Thoracic aorta (tissue), 2 donors: ENCODE data around the gene MFAP4. TPM values are rescaled to one million over a fixed set of nuclear protein-coding genes. Genes with fewer than 3 reads are reported as not detected.
A peak's percentile ranks its signal among the peaks of the same experiment; 100 is the strongest.

Source experiments
- ATAC-seq: fragments of 150-250 bp; one replicate; pipeline ENCODE4 v1.8.0; 2017; ENCODE audit warnings: low read depth; ENCODE audit not compliant: insufficient number of reproducible peaks, low FRiP score
- DNase-seq: peaks from one replicate; pipeline ENCODE4 v3.0.0-alpha.2; 2020; ENCODE audit warnings: low spot score
- H3K27ac ChIP-seq, 2 donors: fragments of 200-600 bp; sonication (generic); 1 replicate in 1 of 2; 2 replicates in 1 of 2; pipeline ENCODE4 v1.5.1; 2016; ENCODE audit warnings: mild to moderate bottlenecking in 2 of 2, moderate library complexity in 2 of 2
- H3K27me3 ChIP-seq: fragments of 200-600 bp; sonication (generic); replicated peaks from 2 replicates; pipeline ENCODE4 v1.6.0; 2016; ENCODE audit warnings: mild to moderate bottlenecking; ENCODE audit not compliant: insufficient read depth
- H3K36me3 ChIP-seq: fragments of 200-600 bp; sonication (generic); one replicate; pipeline ENCODE4 v1.5.1; 2016
- H3K4me1 ChIP-seq, 2 donors: fragments of 200-600 bp; sonication (generic); 1 replicate in 1 of 2; 2 replicates in 1 of 2; pipeline versions ENCODE4 v1.5.1 to v1.6.0; 2016; ENCODE audit warnings: low read depth in 2 of 2, mild to moderate bottlenecking in 1 of 2; ENCODE audit not compliant: control insufficient read depth in 1 of 2
- H3K4me3 ChIP-seq: fragments of 200-600 bp; sonication (generic); 2 replicates; pipeline ENCODE4 v1.5.1; 2016; ENCODE audit warnings: mild to moderate bottlenecking
- H3K9me3 ChIP-seq: fragments of 200-600 bp; sonication (generic); 2 replicates; pipeline ENCODE4 v1.5.1; 2016
- total RNA-seq, 2 donors: library from RNA; depleted of rRNA; stranded (reverse); fragments of >200 nt; gene quantifications; one replicate each; pipeline versions ENCODE4 v1.1.0 to v1.2.3, GENCODE V29; 2016
- TF ChIP-seq, protein P1 (sequence below): fragments of 200-600 bp; sonication (generic); IDR thresholded peaks from one replicate; pipeline ENCODE4 v1.5.1; 2019; ENCODE audit warnings: antibody characterized with exemption

MFAP4 gene
- total RNA-seq, 2 donors from 2014 or later, result 425 to 501 TPM

DNA sequence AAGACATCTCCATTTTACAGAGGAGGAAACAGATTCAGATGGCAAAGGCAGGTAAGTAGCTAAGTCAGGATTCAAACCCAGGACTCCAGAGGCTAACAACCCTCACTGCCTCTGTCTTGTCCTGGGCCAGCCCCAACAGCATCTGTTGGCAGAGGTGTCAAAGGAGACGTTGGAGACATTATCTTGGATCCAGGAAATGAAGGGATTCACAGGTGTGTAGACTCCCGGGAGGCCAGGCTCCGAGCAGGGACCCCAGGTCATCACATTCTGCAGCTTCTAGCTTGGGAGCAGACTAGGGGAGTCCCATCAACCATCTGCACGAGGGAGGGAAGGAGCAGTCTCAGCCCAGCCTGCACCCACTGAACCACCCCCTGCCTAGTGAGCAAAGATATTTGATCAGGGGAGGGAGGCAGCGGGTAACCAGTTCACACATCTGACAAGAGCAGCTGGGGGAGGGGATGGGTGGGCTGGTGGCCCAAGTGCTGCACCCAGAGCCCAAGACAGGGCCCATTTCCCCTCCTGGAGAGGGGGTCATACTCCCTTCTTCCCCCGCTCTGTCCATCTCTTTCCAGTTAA lies 23.4 kb downstream of the MFAP4 start:
- Histone ChIP-seq H3K9me3 (no peaks in the 10 kb centered on the region), H3K4me1 (peaks cover 0 to 8% of the 10 kb centered on the region in 2 donors), H3K27me3 (no peaks in the 10 kb centered on the region), H3K27ac (no peak overlapping the region), H3K4me3 (no peak overlapping the region), H3K36me3 (no peaks in the 10 kb centered on the region)
- ATAC-seq (no peak), DNase-seq (no peak)
- TF ChIP-seq, protein P1, sequence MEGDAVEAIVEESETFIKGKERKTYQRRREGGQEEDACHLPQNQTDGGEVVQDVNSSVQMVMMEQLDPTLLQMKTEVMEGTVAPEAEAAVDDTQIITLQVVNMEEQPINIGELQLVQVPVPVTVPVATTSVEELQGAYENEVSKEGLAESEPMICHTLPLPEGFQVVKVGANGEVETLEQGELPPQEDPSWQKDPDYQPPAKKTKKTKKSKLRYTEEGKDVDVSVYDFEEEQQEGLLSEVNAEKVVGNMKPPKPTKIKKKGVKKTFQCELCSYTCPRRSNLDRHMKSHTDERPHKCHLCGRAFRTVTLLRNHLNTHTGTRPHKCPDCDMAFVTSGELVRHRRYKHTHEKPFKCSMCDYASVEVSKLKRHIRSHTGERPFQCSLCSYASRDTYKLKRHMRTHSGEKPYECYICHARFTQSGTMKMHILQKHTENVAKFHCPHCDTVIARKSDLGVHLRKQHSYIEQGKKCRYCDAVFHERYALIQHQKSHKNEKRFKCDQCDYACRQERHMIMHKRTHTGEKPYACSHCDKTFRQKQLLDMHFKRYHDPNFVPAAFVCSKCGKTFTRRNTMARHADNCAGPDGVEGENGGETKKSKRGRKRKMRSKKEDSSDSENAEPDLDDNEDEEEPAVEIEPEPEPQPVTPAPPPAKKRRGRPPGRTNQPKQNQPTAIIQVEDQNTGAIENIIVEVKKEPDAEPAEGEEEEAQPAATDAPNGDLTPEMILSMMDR, result no peak

DNA sequence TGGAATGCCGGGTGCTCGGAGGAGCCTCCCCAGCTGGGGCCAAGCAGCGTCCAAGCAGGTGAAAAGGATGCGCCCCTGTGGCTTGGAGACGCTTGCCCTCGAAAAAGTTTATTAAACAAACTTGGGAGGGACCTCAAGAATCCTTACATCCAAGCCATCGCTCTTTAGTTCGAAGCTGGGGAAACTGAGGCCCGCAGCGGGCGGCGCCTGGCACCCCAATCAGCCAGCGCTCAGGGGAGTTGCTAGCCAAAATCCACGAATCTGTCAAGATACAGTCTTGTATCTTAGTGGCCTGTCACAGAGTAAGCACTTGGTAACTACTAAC lies 23.9 kb downstream of the MFAP4 start:
- H3K9me3 ChIP-seq, result no peaks in the 10 kb centered on the region
- H3K4me1 ChIP-seq, result peaks cover 0 to 8% of the 10 kb centered on the region in 2 donors
- H3K27me3 ChIP-seq, result no peaks in the 10 kb centered on the region
- ATAC-seq (no peak), DNase-seq (no peak)
- no peaks in the 10 kb centered on the region for H3K36me3 ChIP-seq
- H3K4me3 ChIP-seq, result peak overlapping the region; percentile 88
- peak overlapping the region; percentile 47 to 70 for H3K27ac ChIP-seq
- TF ChIP-seq, protein P1, result peak; percentile 11

DNA sequence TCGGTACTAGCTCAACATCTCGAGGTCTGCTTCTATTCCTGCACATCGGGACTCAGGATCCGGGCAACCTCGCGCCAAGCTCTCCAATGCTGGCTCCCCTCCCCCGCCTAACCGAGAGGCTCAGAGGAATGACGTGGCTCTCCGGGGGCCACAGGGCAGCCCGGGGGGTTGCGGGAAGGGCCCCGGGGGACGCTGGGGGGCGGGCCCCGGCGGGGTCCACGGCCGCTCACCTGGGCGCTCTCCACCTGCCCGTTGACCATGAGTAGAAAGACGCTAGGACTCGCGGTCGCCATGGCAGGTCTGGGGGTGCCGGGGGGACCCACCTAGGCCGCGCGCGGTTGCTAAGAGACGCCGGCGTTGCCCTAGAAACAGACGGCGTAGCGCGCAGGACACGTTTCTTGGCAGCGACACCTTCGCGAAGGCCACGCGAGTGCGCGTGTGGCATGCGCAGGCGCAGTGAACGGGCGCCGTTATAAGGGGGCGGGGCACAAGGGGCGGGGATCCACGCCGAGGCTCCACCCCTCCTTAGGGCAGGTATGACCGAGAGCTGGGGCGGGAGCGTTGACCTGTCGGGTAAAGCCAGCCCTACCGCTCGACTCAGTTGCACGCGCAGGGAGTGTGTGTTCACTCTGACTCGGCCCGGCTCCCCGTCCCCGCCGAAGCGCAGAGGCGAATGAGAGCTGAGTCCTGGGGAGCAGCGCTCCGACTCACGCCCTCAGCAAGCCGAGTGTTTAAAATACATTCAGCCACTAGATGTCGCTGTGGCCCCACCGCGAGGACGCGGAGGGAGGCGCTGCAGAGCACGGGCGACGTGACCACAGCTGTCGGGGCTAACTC lies 24.5 kb downstream of the MFAP4 start, which contains the start of gene B9D1:
Gene B9D1, minus strand, starts transcription at position 447 of the 837 bp plus-strand sequence. Its CDS starts 154 bp downstream, at position 293.
- TF ChIP-seq, protein P1, result peak; percentile 98
- peak within 1 kb of the TSS; percentile 47 to 70 for H3K27ac ChIP-seq
- ATAC-seq, result peak; percentile 84

DNA sequence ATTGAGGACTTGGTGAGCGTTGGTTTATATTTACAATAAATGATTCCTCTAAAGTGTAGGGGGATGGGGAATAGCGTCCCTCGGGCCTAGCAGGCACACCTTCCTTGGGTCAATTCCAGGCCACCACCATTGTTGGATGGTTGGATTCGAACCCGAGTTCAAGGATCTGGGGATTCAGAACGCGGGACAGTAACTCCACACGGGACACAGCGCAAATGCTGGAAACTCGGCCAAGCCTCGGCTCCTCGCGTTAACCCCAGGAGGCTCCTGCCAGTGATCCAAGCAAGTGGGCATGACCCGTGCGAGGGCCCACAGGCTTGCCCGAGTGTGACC lies 25.1 kb downstream of the MFAP4 start:
- H3K27me3 ChIP-seq, result no peaks in the 10 kb centered on the region
- ATAC-seq (peak; percentile 1), DNase-seq (no peak)
- H3K9me3 ChIP-seq, result no peaks in the 10 kb centered on the region
- no peaks in the 10 kb centered on the region for H3K36me3 ChIP-seq
- H3K27ac ChIP-seq, result peak overlapping the region; percentile 47 to 70
- TF ChIP-seq, protein P1, result no peak
- H3K4me3 ChIP-seq, result peak overlapping the region; percentile 88
- peaks cover 0 to 8% of the 10 kb centered on the region in 2 donors for H3K4me1 ChIP-seq

More for the DNA sequence above, 24.5 kb downstream of the MFAP4 start, which contains the start of gene B9D1:
- peak; percentile 55 for DNase-seq
- Histone ChIP-seq H3K4me1 (peaks cover 0 to 8% of the 10 kb centered on the region in 2 donors), H3K4me3 (peak within 1 kb of the TSS; percentile 88), H3K36me3 (no peaks in the 10 kb centered on the region), H3K27me3 (no peaks in the 10 kb centered on the region), H3K9me3 (no peaks in the 10 kb centered on the region)

DNA sequence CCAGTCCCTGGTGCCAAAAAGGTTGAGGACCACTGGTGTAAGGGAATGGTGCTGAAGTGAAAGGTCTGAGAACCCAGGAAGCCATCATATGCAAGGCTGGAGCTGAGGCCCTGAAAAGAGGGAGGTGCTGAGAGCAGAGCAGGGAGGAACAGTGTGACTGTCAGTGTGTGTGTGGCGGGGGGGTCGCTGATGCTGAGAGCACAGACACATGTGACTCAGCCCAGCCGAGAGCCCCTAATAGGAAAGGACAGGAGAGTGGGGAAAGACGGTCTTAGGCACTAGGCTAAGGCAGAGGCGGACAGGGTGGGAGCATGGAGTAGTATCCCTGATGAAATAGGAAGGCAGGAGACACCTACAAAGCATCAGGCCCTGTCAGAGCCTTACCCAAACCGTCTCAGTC lies 25.7 kb downstream of the MFAP4 start:
- Histone ChIP-seq H3K27ac (no peak overlapping the region), H3K27me3 (no peaks in the 10 kb centered on the region), H3K9me3 (no peaks in the 10 kb centered on the region), H3K4me3 (no peak overlapping the region), H3K4me1 (peaks cover 0 to 8% of the 10 kb centered on the region in 2 donors), H3K36me3 (no peaks in the 10 kb centered on the region)
- ATAC-seq (no peak), DNase-seq (no peak)
- TF ChIP-seq, protein P1, result no peak
